Measurements from ENCODE around the gene C1orf198.

The C1orf198 gene

GRCh38 chr1:230909974-230910754 lies 41.8 kb upstream of the C1orf198 start:
- DNase-seq (ENCODE audit: low read depth, low spot score), result no peak
- Histone ChIP-seq H3K4me1 (ENCODE audit: insufficient read depth, insufficient read length) (no peaks in the 10 kb centered on the region), H3K27me3 (ENCODE audit: insufficient read depth, insufficient read length) (no peaks in the 10 kb centered on the region), H3K9me3 (ENCODE audit: insufficient read depth, low read length) (no peaks in the 10 kb centered on the region), H3K36me3 (ENCODE audit: insufficient read depth, insufficient read length, low read length) (peaks cover 15% of the 10 kb centered on the region), H3K9ac (ENCODE audit: insufficient read length, low read depth) (no peak overlapping the region), H3K4me3 (ENCODE audit: insufficient read length, low read depth) (no peak overlapping the region)
- TF ChIP-seq SUZ12 (IDR thresholded peaks at IDR 0.05; ENCODE audit: extremely low read depth, insufficient read depth, insufficient read length) (no peak), YY1 (IDR thresholded peaks at IDR 0.05; ENCODE audit: insufficient read depth, insufficient read length) (no peak), ZNF274 (IDR thresholded peaks at IDR 0.05; ENCODE audit: low read depth, low read length) (no peak)

GRCh38 chr1:230907472-230908205 lies 39.3 kb upstream of the C1orf198 start:
- no peak for DNase-seq (ENCODE audit: low read depth, low spot score)
- H3K36me3 ChIP-seq (ENCODE audit: insufficient read depth, insufficient read length, low read length), result peaks cover 9% of the 10 kb centered on the region
- no peak overlapping the region for H3K4me3 ChIP-seq (ENCODE audit: insufficient read length, low read depth)
- H3K9ac ChIP-seq (ENCODE audit: insufficient read length, low read depth), result no peak overlapping the region
- no peaks in the 10 kb centered on the region for H3K4me1 ChIP-seq (ENCODE audit: insufficient read depth, insufficient read length)
- H3K9me3 ChIP-seq (ENCODE audit: insufficient read depth, low read length), result no peaks in the 10 kb centered on the region
- TF ChIP-seq SUZ12 (IDR thresholded peaks at IDR 0.05; ENCODE audit: extremely low read depth, insufficient read depth, insufficient read length) (no peak), ZNF274 (IDR thresholded peaks at IDR 0.05; ENCODE audit: low read depth, low read length) (no peak), YY1 (IDR thresholded peaks at IDR 0.05; ENCODE audit: insufficient read depth, insufficient read length) (no peak)
- no peaks in the 10 kb centered on the region for H3K27me3 ChIP-seq (ENCODE audit: insufficient read depth, insufficient read length)

GRCh38 chr1:230906226-230906625 lies 37.9 kb upstream of the C1orf198 start:
- TF ChIP-seq YY1 (IDR thresholded peaks at IDR 0.05; ENCODE audit: insufficient read depth, insufficient read length), result no peak
- TF ChIP-seq ZNF274 (IDR thresholded peaks at IDR 0.05; ENCODE audit: low read depth, low read length), result no peak
- no peak for TF ChIP-seq SUZ12 (IDR thresholded peaks at IDR 0.05; ENCODE audit: extremely low read depth, insufficient read depth, insufficient read length)
- no peak overlapping the region for H3K9ac ChIP-seq (ENCODE audit: insufficient read length, low read depth)
- H3K9me3 ChIP-seq (ENCODE audit: insufficient read depth, low read length), result no peaks in the 10 kb centered on the region
- no peak for DNase-seq (ENCODE audit: low read depth, low spot score)
- no peaks in the 10 kb centered on the region for H3K27me3 ChIP-seq (ENCODE audit: insufficient read depth, insufficient read length)
- H3K36me3 ChIP-seq (ENCODE audit: insufficient read depth, insufficient read length, low read length), result peaks cover 9% of the 10 kb centered on the region
- no peaks in the 10 kb centered on the region for H3K4me1 ChIP-seq (ENCODE audit: insufficient read depth, insufficient read length)
- no peak overlapping the region for H3K4me3 ChIP-seq (ENCODE audit: insufficient read length, low read depth)

GRCh38 chr1:230905733-230906132 lies 37.4 kb upstream of the C1orf198 start:
- no peak overlapping the region for H3K9ac ChIP-seq (ENCODE audit: insufficient read length, low read depth)
- peaks cover 9% of the 10 kb centered on the region for H3K36me3 ChIP-seq (ENCODE audit: insufficient read depth, insufficient read length, low read length)
- no peaks in the 10 kb centered on the region for H3K4me1 ChIP-seq (ENCODE audit: insufficient read depth, insufficient read length)
- DNase-seq (ENCODE audit: low read depth, low spot score), result no peak
- H3K4me3 ChIP-seq (ENCODE audit: insufficient read length, low read depth), result no peak overlapping the region
- TF ChIP-seq YY1 (IDR thresholded peaks at IDR 0.05; ENCODE audit: insufficient read depth, insufficient read length), result no peak
- no peak for TF ChIP-seq ZNF274 (IDR thresholded peaks at IDR 0.05; ENCODE audit: low read depth, low read length)
- no peak for TF ChIP-seq SUZ12 (IDR thresholded peaks at IDR 0.05; ENCODE audit: extremely low read depth, insufficient read depth, insufficient read length)
- H3K27me3 ChIP-seq (ENCODE audit: insufficient read depth, insufficient read length), result no peaks in the 10 kb centered on the region
- no peaks in the 10 kb centered on the region for H3K9me3 ChIP-seq (ENCODE audit: insufficient read depth, low read length)

- no peaks in the 10 kb centered on the region for H3K4me1 ChIP-seq (ENCODE audit: insufficient read depth, insufficient read length)
- no peak for DNase-seq (ENCODE audit: low read depth, low spot score)
- no peaks in the 10 kb centered on the region for H3K36me3 ChIP-seq (ENCODE audit: insufficient read depth, insufficient read length, low read length)
- no peak overlapping the region for H3K9ac ChIP-seq (ENCODE audit: insufficient read length, low read depth)
- H3K27me3 ChIP-seq (ENCODE audit: insufficient read depth, insufficient read length), result no peaks in the 10 kb centered on the region
- no peak overlapping the region for H3K4me3 ChIP-seq (ENCODE audit: insufficient read length, low read depth)
- no peak for TF ChIP-seq SUZ12 (IDR thresholded peaks at IDR 0.05; ENCODE audit: extremely low read depth, insufficient read depth, insufficient read length)
- TF ChIP-seq ZNF274 (IDR thresholded peaks at IDR 0.05; ENCODE audit: low read depth, low read length), result no peak
- no peak for TF ChIP-seq YY1 (IDR thresholded peaks at IDR 0.05; ENCODE audit: insufficient read depth, insufficient read length)
- no peaks in the 10 kb centered on the region for H3K9me3 ChIP-seq (ENCODE audit: insufficient read depth, low read length)
Measured at GRCh38 chr1:230902349-230902923, 34.1 kb upstream of the C1orf198 start.

- H3K4me3 ChIP-seq (ENCODE audit: insufficient read length, low read depth), result no peak overlapping the region
Measured at GRCh38 chr1:230901671-230902070, 33.4 kb upstream of the C1orf198 start.

GRCh38 chr1:230900984-230901383 lies 32.7 kb upstream of the C1orf198 start:
- Histone ChIP-seq H3K27me3 (ENCODE audit: insufficient read depth, insufficient read length) (no peaks in the 10 kb centered on the region), H3K4me1 (ENCODE audit: insufficient read depth, insufficient read length) (no peaks in the 10 kb centered on the region), H3K9ac (ENCODE audit: insufficient read length, low read depth) (no peak overlapping the region), H3K36me3 (ENCODE audit: insufficient read depth, insufficient read length, low read length) (no peaks in the 10 kb centered on the region), H3K4me3 (ENCODE audit: insufficient read length, low read depth) (no peak overlapping the region), H3K9me3 (ENCODE audit: insufficient read depth, low read length) (no peaks in the 10 kb centered on the region)
- DNase-seq (ENCODE audit: low read depth, low spot score), result no peak
- TF ChIP-seq ZNF274 (IDR thresholded peaks at IDR 0.05; ENCODE audit: low read depth, low read length), result no peak
- no peak for TF ChIP-seq SUZ12 (IDR thresholded peaks at IDR 0.05; ENCODE audit: extremely low read depth, insufficient read depth, insufficient read length)
- TF ChIP-seq YY1 (IDR thresholded peaks at IDR 0.05; ENCODE audit: insufficient read depth, insufficient read length), result no peak

More at GRCh38 chr1:230901671-230902070, 33.4 kb upstream of the C1orf198 start:
- no peaks in the 10 kb centered on the region for H3K36me3 ChIP-seq (ENCODE audit: insufficient read depth, insufficient read length, low read length)
- H3K4me1 ChIP-seq (ENCODE audit: insufficient read depth, insufficient read length), result no peaks in the 10 kb centered on the region
- no peaks in the 10 kb centered on the region for H3K9me3 ChIP-seq (ENCODE audit: insufficient read depth, low read length)
- no peak overlapping the region for H3K9ac ChIP-seq (ENCODE audit: insufficient read length, low read depth)
- no peak for DNase-seq (ENCODE audit: low read depth, low spot score)
- TF ChIP-seq SUZ12 (IDR thresholded peaks at IDR 0.05; ENCODE audit: extremely low read depth, insufficient read depth, insufficient read length) (no peak), YY1 (IDR thresholded peaks at IDR 0.05; ENCODE audit: insufficient read depth, insufficient read length) (no peak), ZNF274 (IDR thresholded peaks at IDR 0.05; ENCODE audit: low read depth, low read length) (no peak)
- no peaks in the 10 kb centered on the region for H3K27me3 ChIP-seq (ENCODE audit: insufficient read depth, insufficient read length)
